HL-60 (cell line): Measurements from ENCODE around the gene BPNT1.

Source experiments
- CTCF ChIP-seq: IDR thresholded peaks from one replicate; pipeline ENCODE4 v1.5.1; 2011; ENCODE audit warnings: low read length, control low read depth, inconsistent platforms; ENCODE audit not compliant: insufficient read depth
- POLR2AphosphoS5 ChIP-seq: IDR thresholded peaks from 2 replicates; pipeline ENCODE4 v1.6.1; 2012; ENCODE audit warnings: low read depth

DNA sequence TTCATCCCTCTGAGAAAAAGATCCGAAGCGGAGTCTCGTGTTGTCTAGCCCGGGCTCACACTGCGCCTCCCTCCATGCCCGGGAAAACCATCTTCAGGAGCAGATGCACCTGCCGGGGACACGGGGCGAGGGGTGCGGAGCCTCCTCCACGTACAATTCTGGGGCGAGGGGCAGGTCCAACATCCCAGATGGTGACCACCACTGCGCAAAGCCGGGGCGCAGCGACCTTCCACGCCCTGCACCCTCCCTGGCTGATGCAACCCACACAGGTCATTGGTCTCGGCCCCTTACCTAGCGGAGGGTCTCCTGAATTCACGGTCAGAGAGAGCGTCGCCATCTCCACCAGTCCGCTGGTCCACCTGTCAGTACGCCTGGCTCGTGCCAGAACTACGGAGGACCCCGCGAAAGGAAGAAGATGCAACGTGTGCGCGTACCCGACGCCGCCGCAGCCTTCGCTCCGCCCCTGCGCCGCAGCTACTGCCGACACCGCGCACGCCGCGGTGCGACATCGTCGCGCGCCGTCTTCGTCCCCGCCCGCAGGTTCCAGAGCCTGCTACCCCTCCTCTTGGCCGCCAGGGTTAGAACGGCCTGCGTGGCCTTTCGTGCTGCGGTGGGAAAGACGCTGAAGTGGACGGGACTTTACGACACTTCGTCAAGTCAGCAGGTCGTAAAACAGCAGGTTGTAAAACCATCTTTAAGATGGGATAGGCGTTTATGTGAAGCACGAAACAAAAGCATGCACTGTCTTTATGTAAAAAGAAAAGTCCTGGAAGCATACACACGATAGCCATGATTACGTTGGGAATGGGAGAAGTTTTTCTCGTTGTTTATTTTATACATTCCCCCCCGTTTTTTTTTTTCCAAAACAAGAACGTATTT is 43.3 kb downstream of the BPNT1 start, which contains the start of gene EPRS1:
- TF ChIP-seq CTCF, result peak; percentile 20
- peak; percentile 91 for TF ChIP-seq POLR2AphosphoS5
